GM12875 (cell line): Measurements from ENCODE around the gene PCED1A.

Experiments used
- H3K4me3 ChIP-seq: one replicate; pipeline ENCODE4 v1.5.1; 2011; ENCODE audit warnings: low read depth, low read length, control low read depth
- TF ChIP-seq, protein P1 (sequence below): IDR thresholded peaks from 2 replicates; pipeline ENCODE4 v1.5.1; 2011; ENCODE audit warnings: low read depth, mild to moderate bottlenecking, control low read depth, inconsistent platforms, low read length, moderate library complexity, borderline replicate concordance; ENCODE audit not compliant: insufficient read depth

The PCED1A gene

DNA sequence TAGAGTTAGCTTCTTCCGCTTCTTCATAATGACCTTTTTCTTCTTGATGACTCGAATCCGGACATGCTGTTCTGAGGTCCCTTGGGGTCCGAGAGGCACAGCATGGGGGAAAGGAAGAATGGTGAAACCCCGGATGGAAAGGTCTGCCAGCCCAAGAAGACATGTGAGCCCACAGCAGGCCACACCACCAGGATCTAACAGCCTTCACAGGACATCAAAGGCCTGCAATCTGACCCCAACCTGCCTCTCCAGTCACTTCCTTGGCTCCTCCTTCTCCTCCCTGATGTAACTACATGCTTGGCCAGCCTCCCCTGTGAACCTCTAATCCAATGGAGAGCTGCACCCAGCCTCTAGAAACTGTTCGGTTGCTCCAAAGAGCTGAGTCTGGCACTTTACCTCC, 41.6 kb downstream of the PCED1A start:
- no peak overlapping the region for H3K4me3 ChIP-seq
- TF ChIP-seq, protein P1, sequence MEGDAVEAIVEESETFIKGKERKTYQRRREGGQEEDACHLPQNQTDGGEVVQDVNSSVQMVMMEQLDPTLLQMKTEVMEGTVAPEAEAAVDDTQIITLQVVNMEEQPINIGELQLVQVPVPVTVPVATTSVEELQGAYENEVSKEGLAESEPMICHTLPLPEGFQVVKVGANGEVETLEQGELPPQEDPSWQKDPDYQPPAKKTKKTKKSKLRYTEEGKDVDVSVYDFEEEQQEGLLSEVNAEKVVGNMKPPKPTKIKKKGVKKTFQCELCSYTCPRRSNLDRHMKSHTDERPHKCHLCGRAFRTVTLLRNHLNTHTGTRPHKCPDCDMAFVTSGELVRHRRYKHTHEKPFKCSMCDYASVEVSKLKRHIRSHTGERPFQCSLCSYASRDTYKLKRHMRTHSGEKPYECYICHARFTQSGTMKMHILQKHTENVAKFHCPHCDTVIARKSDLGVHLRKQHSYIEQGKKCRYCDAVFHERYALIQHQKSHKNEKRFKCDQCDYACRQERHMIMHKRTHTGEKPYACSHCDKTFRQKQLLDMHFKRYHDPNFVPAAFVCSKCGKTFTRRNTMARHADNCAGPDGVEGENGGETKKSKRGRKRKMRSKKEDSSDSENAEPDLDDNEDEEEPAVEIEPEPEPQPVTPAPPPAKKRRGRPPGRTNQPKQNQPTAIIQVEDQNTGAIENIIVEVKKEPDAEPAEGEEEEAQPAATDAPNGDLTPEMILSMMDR, result no peak

DNA sequence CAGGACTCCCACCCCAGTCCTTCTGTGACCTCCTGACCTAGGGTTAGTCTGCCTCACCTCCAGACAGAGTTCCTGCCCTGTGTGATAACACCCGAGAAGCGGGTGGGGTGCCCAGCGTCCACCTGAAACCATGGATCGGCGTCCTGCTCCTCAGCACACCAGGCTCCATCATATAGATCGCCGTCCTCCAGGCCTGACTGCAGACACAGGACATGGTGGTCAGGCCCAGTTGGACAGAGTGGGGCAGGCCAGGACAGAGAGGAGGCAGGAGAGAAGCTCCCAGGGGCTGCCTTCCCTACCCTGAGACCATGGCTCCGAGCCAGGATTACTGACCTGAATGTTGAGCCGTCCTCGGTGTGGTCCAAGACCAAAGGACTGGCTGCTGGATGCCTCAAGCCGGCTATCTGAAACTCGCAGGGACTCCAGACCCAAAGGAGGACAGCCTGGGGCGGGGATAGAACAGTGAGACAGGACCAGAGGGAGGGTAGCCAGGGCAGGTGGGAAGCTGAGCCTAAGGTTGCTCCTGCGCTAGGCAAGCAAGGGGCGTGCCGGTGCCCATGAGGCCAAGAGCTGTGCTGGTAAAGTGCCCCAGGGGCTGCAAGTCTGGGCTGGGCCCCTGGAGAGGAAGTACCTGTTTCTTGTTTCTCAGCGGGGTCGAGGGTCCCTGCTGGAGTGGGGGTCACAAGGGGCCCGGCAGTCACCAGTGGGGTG, 42.2 kb downstream of the PCED1A start:
- TF ChIP-seq, protein P1, result no peak
- no peak overlapping the region for H3K4me3 ChIP-seq

DNA sequence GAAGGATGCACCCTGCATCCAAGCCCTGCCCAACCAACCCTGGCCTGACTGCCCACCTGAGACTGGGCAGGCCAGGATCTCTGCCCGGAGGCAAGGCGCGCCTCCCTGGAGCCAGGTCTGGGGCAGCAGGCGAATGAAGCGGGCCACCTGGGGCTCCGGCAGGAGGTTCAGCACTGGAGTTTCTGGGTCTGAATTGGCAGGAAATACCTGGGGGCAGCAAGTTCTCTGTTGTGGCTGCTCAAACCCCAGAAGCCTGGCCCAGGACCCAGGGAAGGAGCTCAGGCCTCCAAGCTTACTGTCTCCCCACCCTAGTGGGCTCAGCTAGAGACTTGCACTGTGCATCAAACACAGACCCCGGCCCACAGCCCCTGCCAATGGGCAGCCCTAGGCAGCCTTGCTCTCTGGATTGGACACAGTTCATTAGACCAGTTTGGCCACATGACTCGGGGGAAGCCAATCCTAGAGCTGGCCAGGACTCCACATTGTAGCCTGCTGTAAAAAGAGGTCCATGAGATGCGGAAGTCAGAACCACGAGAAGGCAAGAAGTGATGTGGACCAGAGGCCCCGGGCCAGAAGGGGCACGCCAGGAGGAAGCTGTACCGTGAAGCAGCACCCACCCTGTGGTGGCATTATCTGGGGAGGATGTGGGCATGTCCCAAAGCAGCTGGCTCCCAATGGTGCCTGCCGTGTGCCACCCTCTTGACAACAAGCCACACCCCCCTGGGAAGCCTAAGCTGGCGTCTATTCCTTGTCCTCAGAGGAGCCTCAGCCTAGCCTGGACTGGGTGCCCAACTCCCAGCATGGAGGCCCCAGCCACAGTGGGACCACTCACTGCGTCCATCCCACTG, 43.1 kb downstream of the PCED1A start:
- no peak overlapping the region for H3K4me3 ChIP-seq

DNA sequence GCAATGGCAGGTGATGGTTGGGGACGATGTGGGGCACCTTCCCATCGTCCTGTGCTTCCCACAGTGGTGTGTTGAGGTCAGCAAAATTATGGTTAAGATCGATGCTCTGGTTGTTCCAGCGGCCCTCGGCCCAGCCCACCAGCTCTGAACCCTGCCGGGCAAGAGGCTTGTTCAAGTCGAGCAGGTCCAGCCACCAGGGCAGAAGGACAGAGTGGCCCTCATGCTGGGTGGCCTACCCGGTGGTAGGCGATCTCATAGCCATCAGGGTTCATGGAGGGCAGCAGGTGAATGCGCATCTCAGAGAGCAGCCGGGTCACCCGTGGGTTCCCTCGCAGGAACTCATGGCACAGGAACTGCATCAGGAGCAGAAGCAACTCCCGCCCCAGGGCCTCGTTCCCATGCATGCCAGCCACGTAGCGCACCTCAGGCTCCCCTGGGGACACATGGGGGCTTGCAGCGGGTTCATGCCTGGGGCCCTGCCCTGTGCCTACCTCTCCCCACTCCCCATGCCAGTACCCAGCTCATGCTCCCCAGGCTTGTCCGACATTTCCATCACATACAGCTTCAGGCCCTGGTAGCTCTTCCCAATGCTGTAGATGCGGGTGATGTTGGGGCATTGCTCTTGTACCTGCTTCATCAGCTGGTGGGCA, 44.3 kb downstream of the PCED1A start:
- H3K4me3 ChIP-seq, result no peak overlapping the region
- TF ChIP-seq, protein P1, result no peak

More for the DNA sequence above, 43.1 kb downstream of the PCED1A start:
- TF ChIP-seq, protein P1, result no peak

DNA sequence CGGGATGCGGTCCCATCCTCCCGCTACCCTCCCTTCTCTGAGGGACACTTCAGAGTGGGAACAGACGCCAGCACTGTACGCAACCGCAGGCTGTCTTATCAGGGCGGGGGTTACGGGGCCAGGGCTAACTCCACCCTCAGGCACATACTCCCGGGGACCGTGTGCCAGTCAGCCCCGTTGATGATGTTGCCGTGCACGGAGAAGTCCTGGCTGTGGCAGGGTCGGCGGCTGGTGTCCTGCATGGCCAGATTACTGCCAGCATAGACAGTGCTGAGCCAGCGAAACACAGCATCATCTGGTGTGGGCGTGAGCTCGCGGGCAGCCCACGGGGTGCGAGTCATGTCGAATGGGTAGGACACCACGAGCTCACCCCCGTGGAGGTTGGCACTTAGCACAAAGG, 45.0 kb downstream of the PCED1A start:
- TF ChIP-seq, protein P1, result no peak

DNA sequence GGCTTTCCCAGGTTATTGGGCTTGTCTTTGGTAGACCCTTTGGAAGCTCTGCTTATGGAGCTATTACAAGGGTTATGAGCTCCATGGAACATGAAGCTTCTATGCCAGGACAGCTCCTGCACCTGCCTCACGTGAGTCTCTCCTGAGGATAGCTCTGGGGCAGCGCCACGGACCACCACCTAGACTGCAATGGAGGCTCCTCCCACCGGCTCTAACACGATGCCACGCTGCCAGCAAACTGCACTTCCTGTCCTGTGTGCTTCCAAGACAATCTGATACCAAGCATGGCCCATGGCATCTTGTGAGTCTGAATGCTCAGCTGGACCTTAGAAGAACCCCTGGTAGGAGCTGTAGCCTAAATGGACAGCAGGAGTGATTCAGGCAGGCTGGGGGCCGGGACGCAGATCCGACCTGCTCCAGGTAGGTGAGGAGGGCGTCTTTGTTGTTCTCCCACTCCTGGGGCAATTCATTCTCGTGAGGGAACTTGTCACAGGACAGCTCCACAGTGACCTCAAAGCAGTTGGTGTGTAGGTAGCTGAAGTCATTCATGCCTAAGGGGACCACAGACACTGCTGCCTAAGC, 45.5 kb downstream of the PCED1A start:
- H3K4me3 ChIP-seq, result no peak overlapping the region

More for the DNA sequence above, 45.0 kb downstream of the PCED1A start:
- no peak overlapping the region for H3K4me3 ChIP-seq

More for the DNA sequence above, 45.5 kb downstream of the PCED1A start:
- TF ChIP-seq, protein P1, result no peak
